Measurements from ENCODE around the gene TUSC2. TPM values are rescaled to one million over a fixed set of nuclear protein-coding genes. Genes with fewer than 3 reads are reported as not detected.

Gene TUSC2
- total and polyA plus RNA-seq, 2 of the 13 experiments (the other 11 are each of a cell fraction or from before 2014, with no cell fraction given), result 36.7 to 39.1 TPM

- TF ChIP-seq ZNF557 (CRISPR knock-in tag; IDR thresholded peaks at IDR 0.05) (no peak), PRDM15 (CRISPR knock-in tag; IDR thresholded peaks at IDR 0.05) (peak; percentile 25; the same call in 1 of the 2 replicates), TRIM22 (IDR thresholded peaks at IDR 0.05) (no peak), ZNF720 (CRISPR knock-in tag; IDR thresholded peaks at IDR 0.05) (no peak), ZBTB40 (IDR thresholded peaks at IDR 0.05) (no peak), ZBTB40 (CRISPR knock-in tag; IDR thresholded peaks at IDR 0.05) (no peak), DPF2 (CRISPR knock-in tag; IDR thresholded peaks at IDR 0.05; ENCODE audit: borderline replicate concordance, low read depth) (no peak), ZBTB20 (CRISPR knock-in tag; IDR thresholded peaks at IDR 0.05; ENCODE audit: borderline replicate concordance, low read depth) (peak; percentile 58; the same call in 1 of the 2 replicates), RXRB (CRISPR knock-in tag; IDR thresholded peaks at IDR 0.05; ENCODE audit: borderline replicate concordance) (peak; percentile 77), ZNF891 (CRISPR knock-in tag; IDR thresholded peaks at IDR 0.05) (peak; percentile 7; the same call in 1 of the 2 replicates), BRCA1 (CRISPR knock-in tag; IDR thresholded peaks at IDR 0.05) (no peak), ZKSCAN5 (CRISPR knock-in tag; IDR thresholded peaks at IDR 0.05) (no peak), ZNF709 (CRISPR knock-in tag; IDR thresholded peaks at IDR 0.05) (0 out of 2 replicates have a peak, but pooled peaks have one; percentile 23), ZNF510 (CRISPR knock-in tag; IDR thresholded peaks at IDR 0.05; ENCODE audit: low read depth) (no peak), U2AF1 (optimal IDR thresholded peaks at IDR 0.05; ENCODE audit: low read depth, low read length) (peak; percentile 76), ZNF782 (CRISPR knock-in tag; IDR thresholded peaks at IDR 0.05; ENCODE audit: borderline replicate concordance) (no peak)
Observed at GRCh38 chr3:50321336-50322114, 6.5 kb downstream of the TUSC2 start (continued).

Data from HepG2 (cell line).